Medulla oblongata (tissue), 1 donor: Measurements from ENCODE around the gene LRP6.

ENCODE experiments used
- DNase-seq: peaks from one replicate; pipeline ENCODE4 v3.0.0-alpha.2; 2015; ENCODE audit errors: extremely low spot score

The LRP6 gene

DNA sequence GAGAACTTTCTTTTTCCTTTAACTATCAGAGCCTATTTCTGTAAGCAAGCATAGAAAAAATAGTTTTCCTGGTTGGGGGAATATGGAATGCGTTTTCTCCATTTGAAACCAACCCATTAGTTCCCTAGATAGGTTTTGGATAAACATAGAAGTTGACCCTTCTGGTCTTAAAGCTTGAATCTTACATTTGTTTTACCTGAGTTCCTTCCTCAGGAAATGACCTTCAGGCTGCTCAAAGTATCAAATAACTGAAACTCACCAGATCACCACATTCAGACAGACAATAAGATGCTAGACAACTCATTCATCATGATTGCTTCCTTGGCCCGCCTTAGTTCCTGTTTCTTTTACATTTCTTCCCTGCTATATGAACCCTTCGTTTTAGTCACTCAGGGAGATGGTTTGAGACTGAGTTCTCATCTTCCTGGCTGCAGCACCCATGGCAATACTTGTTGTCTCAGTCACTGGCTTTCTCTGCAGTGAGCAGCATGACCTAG is 52.2 kb downstream of the LRP6 start:
- no peak for DNase-seq

DNA sequence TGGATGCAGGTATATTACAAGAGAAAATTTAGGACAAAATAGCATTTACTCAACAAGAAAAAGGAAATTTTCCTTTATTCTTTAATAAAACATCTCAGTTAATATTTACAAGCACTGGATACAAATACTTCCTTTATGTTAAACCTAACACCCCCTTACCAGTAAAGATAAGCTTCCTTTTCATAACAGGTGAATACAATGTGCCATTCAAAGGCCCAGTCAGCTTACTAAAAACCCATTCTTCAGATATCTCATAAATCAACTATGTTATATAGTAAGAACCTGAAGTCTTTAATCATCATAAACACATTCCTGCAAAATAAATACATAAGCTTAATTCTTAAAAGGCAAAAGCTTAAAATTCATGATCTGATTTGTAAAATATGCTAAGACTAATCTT is 52.6 kb downstream of the LRP6 start:
- no peak for DNase-seq

DNA sequence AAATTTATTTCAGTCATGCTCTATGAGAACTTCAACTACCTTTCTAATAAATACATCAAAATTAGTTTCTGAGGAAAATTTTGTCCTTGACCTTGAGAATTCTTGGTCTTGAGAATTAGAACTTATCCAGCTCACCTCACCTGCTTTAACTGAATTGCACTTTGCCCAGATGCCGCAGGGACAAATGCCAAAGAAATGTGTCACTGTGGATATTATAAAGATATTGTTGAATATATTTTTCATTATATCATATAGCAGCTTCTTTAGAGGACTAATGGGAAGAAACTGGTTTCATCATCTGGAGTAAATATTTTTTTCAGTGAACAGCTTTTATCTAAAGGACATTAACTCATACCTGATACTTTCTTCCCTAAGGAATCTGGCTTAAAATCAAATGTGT is 54.1 kb downstream of the LRP6 start:
- no peak for DNase-seq

- no peak for DNase-seq
These were observed 55.9 kb downstream of the LRP6 start for GRCh38 chr12:12210983-12211382.

- no peak for DNase-seq
These were observed 56.4 kb downstream of the LRP6 start for GRCh38 chr12:12210416-12210815.

GRCh38 chr12:12209675-12210074 is 57.2 kb downstream of the LRP6 start:
- DNase-seq, result no peak

- no peak for DNase-seq
These were observed 57.8 kb downstream of the LRP6 start for GRCh38 chr12:12209043-12209442.

GRCh38 chr12:12207746-12208145 is 59.1 kb downstream of the LRP6 start:
- DNase-seq, result no peak

DNA sequence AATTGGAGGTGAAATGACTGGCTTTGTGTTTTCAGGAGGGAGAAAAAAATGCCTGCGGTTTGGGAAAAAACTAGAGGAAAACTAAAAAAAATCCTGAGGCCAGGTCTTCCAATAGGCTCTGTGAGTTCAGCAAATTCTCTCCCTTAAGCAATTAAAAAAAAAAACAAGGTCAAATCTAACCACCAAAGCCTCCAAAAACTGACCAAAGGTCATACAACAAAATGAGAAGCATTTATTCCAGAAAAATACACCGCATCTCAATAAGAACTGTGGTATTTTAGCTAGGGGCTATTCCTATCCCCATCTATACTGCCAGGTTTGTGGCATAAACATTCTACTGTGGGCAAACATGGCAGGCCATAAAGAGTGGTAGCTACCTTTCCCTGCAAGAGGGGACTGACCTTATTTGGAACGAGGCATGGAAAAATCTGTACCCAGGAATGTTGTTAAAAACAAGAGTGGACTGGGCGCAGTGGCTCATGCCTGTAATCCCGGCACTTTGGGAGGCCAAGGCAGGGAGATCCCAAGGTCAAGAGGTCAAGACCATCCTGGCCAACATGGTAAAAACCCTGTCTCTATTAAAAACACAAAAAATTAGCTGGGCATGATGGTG is 60.0 kb downstream of the LRP6 start:
- no peak for DNase-seq

- DNase-seq, result no peak
These were observed 64.1 kb downstream of the LRP6 start for GRCh38 chr12:12202747-12203146.

GRCh38 chr12:12202105-12202504 is 64.7 kb downstream of the LRP6 start:
- DNase-seq, result no peak

GRCh38 chr12:12201274-12201758 is 65.5 kb downstream of the LRP6 start:
- no peak for DNase-seq

- no peak for DNase-seq
These were observed 66.5 kb downstream of the LRP6 start for GRCh38 chr12:12200363-12200762.

- no peak for DNase-seq
These were observed 68.7 kb downstream of the LRP6 start for GRCh38 chr12:12198124-12198523.

GRCh38 chr12:12197128-12197527 is 69.7 kb downstream of the LRP6 start:
- DNase-seq, result no peak

DNA sequence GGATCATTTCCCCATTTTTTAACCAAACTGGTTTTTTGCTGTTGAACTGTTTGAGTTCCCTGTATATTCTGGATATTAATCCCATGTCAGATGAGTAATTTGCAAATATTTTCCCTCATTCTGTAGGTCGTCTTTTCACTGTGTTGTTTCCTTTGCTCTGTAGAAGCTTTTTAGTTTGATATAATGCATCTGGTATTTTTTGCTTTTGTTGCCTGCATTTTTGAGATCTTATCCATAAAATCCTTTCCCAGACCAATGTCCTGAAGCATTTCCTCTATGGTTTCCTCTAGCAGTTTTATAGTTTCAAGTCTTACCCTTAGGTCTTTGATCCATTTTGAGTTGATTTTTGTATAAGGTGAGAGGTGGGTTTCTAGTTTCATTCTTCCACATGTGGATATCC is 71.3 kb downstream of the LRP6 start:
- DNase-seq, result no peak

GRCh38 chr12:12195081-12195480 is 71.8 kb downstream of the LRP6 start:
- DNase-seq, result no peak

- DNase-seq, result no peak
These were observed 72.6 kb downstream of the LRP6 start for GRCh38 chr12:12194206-12194605.

DNA sequence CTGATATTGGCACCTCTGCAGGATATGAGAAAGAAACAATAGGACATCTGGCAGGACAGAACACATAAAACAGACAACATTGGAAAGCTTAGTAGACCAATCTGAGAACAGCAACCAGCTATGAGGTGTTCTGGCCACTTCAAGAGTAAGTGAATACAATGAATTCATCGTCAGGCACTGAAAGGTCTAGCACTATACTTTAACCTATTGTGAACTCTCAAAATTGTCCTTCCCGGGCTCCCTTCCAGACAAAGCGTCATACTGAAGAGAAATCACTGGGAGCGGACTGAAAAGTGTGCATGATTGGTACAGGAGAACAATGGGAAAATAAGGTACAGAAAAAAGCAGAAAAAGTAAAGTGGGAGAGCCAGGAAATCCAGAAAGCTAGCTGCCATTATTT is 75.8 kb downstream of the LRP6 start:
- DNase-seq, result no peak

- no peak for DNase-seq
These were observed 76.6 kb downstream of the LRP6 start for GRCh38 chr12:12190087-12190809.

DNA sequence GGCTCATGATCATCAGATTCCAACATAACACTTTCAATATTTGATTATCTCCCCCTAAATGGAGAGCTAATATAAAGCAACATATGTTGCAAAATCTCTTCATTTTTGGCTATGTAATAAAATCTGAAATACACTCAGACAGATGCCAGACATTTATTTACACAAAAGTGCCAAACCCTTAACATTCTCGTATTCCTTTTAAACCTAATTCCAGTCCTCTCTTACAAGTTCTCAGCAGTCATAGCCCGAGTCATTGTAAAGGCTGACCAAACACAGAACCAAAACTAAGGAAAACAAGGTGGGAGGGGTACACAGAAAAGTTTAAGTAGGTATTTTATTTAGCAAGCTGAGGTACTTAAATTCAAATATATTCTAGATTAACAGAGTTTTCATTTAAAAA is 81.4 kb downstream of the LRP6 start:
- DNase-seq, result no peak

- peak; percentile 53 for DNase-seq
These were observed 84.0 kb downstream of the LRP6 start for GRCh38 chr12:12182703-12183365.

DNA sequence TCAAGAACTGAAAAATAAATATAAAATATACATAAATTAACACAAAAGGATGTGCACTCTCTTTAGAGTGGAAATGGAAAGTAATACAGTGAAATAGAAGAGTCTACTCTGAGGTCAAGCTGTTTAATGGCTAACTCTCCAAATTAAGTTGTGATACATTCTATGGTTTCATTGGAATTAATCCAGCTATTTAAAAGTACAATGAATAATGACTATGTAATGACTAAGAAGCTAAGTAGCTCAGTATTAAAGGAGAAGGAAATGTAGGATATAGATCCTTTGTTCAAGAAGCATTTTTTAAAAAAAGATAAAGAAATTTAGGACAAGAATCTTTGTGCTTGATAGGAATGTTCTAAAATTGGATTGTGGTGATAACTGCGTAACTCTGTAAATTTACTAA is 85.3 kb downstream of the LRP6 start:
- no peak for DNase-seq
